ENCODE results near the gene RNF225. TPM values are rescaled to one million over a fixed set of nuclear protein-coding genes. Genes with fewer than 3 reads are reported as not detected.

Gene RNF225
- total and polyA plus RNA-seq, 9 of the 15 experiments (the other 6 are each of a cell fraction or from before 2014, with no cell fraction given), result 0.33 TPM; not detected in 8

GRCh38 chr19:58392945-58393724 lies 2.3 kb upstream of the RNF225 start:
- H3K36me3 ChIP-seq (ENCODE audit: control insufficient read depth, insufficient read depth, low read length), result peaks cover 72% of the 10 kb centered on the region
- no TSS peak for BruUV-seq (replicated peaks)
- H3K79me2 ChIP-seq (ENCODE audit: control insufficient read depth, insufficient read depth, low read length), result peaks cover 46% of the 10 kb centered on the region
- TF ChIP-seq TRIM24 (IDR thresholded peaks at IDR 0.05), result no peak
- TF ChIP-seq SUPT5H (IDR thresholded peaks at IDR 0.05), result peak; percentile 55; the same call in 1 of the 2 replicates
- TF ChIP-seq MTA1 (IDR thresholded peaks at IDR 0.05; ENCODE audit: borderline replicate concordance), result no peak
- peak; percentile 63 for TF ChIP-seq RBM22 (IDR thresholded peaks at IDR 0.05; ENCODE audit: low read depth, low read length, poor library complexity, severe bottlenecking)
- TF ChIP-seq, protein P1, sequence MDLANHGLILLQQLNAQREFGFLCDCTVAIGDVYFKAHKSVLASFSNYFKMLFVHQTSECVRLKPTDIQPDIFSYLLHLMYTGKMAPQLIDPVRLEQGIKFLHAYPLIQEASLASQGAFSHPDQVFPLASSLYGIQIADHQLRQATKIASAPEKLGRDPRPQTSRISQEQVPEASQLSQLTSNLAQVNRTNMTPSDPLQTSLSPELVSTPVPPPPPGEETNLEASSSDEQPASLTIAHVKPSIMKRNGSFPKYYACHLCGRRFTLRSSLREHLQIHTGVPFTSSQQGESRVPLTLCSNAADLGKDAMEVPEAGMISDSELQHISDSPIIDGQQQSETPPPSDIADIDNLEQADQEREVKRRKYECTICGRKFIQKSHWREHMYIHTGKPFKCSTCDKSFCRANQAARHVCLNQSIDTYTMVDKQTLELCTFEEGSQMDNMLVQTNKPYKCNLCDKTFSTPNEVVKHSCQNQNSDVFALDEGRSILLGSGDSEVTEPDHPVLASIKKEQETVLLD (IDR thresholded peaks at IDR 0.05), result no peak
- no peak for TF ChIP-seq TRIM28 (IDR thresholded peaks at IDR 0.05)
- TF ChIP-seq NFE2 (IDR thresholded peaks at IDR 0.05; ENCODE audit: low read depth), result no peak
- TF ChIP-seq, protein P2, sequence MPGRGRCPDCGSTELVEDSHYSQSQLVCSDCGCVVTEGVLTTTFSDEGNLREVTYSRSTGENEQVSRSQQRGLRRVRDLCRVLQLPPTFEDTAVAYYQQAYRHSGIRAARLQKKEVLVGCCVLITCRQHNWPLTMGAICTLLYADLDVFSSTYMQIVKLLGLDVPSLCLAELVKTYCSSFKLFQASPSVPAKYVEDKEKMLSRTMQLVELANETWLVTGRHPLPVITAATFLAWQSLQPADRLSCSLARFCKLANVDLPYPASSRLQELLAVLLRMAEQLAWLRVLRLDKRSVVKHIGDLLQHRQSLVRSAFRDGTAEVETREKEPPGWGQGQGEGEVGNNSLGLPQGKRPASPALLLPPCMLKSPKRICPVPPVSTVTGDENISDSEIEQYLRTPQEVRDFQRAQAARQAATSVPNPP (IDR thresholded peaks at IDR 0.05; ENCODE audit: borderline replicate concordance, insufficient read depth, insufficient read length), result no peak
- TF ChIP-seq CXXC5 (CRISPR knock-in tag; IDR thresholded peaks at IDR 0.05), result no peak
- no peak for TF ChIP-seq RBM15 (IDR thresholded peaks at IDR 0.05; ENCODE audit: insufficient read depth, low read length)
- no peak for TF ChIP-seq CREBBP (IDR thresholded peaks at IDR 0.05; ENCODE audit: low read depth, low read length)
- TF ChIP-seq, protein P3, sequence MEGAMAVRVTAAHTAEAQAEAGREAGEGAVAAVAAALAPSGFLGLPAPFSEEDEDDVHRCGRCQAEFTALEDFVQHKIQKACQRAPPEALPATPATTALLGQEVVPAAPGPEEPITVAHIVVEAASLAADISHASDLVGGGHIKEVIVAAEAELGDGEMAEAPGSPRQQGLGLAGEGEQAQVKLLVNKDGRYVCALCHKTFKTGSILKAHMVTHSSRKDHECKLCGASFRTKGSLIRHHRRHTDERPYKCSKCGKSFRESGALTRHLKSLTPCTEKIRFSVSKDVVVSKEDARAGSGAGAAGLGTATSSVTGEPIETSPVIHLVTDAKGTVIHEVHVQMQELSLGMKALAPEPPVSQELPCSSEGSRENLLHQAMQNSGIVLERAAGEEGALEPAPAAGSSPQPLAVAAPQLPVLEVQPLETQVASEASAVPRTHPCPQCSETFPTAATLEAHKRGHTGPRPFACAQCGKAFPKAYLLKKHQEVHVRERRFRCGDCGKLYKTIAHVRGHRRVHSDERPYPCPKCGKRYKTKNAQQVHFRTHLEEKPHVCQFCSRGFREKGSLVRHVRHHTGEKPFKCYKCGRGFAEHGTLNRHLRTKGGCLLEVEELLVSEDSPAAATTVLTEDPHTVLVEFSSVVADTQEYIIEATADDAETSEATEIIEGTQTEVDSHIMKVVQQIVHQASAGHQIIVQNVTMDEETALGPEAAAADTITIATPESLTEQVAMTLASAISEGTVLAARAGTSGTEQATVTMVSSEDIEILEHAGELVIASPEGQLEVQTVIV (CRISPR knock-in tag; IDR thresholded peaks at IDR 0.05; ENCODE audit: borderline replicate concordance), result no peak
- no peak for TF ChIP-seq CLOCK (CRISPR knock-in tag; IDR thresholded peaks at IDR 0.05; ENCODE audit: borderline replicate concordance)
- TF ChIP-seq ZNF766 (CRISPR knock-in tag; conservative IDR thresholded peaks at IDR 0.05), result no peak

More at GRCh38 chr19:58392945-58393724, 2.3 kb upstream of the RNF225 start:
- Histone ChIP-seq H2AFZ (ENCODE audit: low read depth, low read length) (no peak overlapping the region), H4K20me1 (replicated peaks; ENCODE audit: control insufficient read depth, insufficient read depth, low read length) (peaks cover 21% of the 10 kb centered on the region; the same call in 1 of the 2 replicates), H3K27ac (ENCODE audit: extremely low read depth, low read depth, low read length) (no peak overlapping the region; the same call in 2 of the 3 replicates), H3K9me1 (ENCODE audit: control insufficient read depth, insufficient read depth, low read length) (no peaks in the 10 kb centered on the region), H3K9me3 (replicated peaks; ENCODE audit: control insufficient read depth, insufficient read depth, low read depth, low read length) (no peaks in the 10 kb centered on the region), H3K27me3 (ENCODE audit: control insufficient read depth in 2 of 2, insufficient read depth in 2 of 2, low read length in 2 of 2) (no peaks in the 10 kb centered on the region), H3K4me3 (no peak overlapping the region), H3K4me2 (ENCODE audit: insufficient read depth, low read length) (no peak overlapping the region), H3K4me1 (replicated peaks in 1 of 2; ENCODE audit: control insufficient read depth in 2 of 2, insufficient read depth in 2 of 2, low read length in 2 of 2) (peaks cover 14 to 57% of the 10 kb centered on the region in 2 experiments; a peak in 4 of 5 replicates), H3K9ac (ENCODE audit: insufficient read depth in 1 of 2, low read depth in 2 of 2, low read length in 2 of 2) (no peak overlapping the region)
- POLR2A ChIA-PET, result interaction anchor here (1.3 to 1.7 kb wide), 2 partner anchors 7 to 16 kb away, joined by 4 to 5 read pairs; no protein-coding TSS in a partner anchor
- no peak for FAIRE-seq
- no peak for ATAC-seq
- 90% methylated on average over 26 of the region's 26 CpGs for WGBS (ENCODE audit: insufficient coverage, low coverage, missing lambda C conversion rate)
- CTCF ChIA-PET (ENCODE audit: low intra/inter-chr PET ratio), result no interaction called here
- intact Hi-C loops (cut with micrococcal nuclease), result no loop called here
- no peak for DNase-seq (ENCODE audit: extremely low read depth in 1 of 4, low spot score in 3 of 4)
- in situ Hi-C loops (cut with MboI), result no loop called here
